ENCODE results near the gene OR6N1.

GRCh38 chr1:158801396-158801795 is 29.4 kb upstream of the OR6N1 start:
- TF ChIP-seq CTCF (IDR thresholded peaks at IDR 0.05) (no peak), TAF1 (IDR thresholded peaks at IDR 0.05; ENCODE audit: borderline replicate concordance, low read depth, low read length) (no peak), ELF1 (IDR thresholded peaks at IDR 0.05) (no peak), MAX (IDR thresholded peaks at IDR 0.05; ENCODE audit: low read depth) (no peak), USF2 (IDR thresholded peaks at IDR 0.05; ENCODE audit: borderline replicate concordance, low read depth, low read length) (no peak), GATA2 (CRISPR knock-in tag; IDR thresholded peaks at IDR 0.05) (no peak), REST (IDR thresholded peaks at IDR 0.05; ENCODE audit: low read depth, low read length) (no peak), FOXM1 (IDR thresholded peaks at IDR 0.05; ENCODE audit: low read depth) (no peak), EZH2phosphoT487 (IDR thresholded peaks at IDR 0.05; ENCODE audit: borderline replicate concordance, low read depth) (no peak)

Data from SK-N-SH (cell line).